NCI-H1105 (cell line): ENCODE data around the gene CLCN2.

Source experiments
- DNase-seq: peaks from one replicate; lab custom pipeline; 2025; lab: John Stamatoyannopoulos, UW

The CLCN2 gene

GRCh38 chr3:184361532-184361931, at the start of gene CLCN2, which contains the start of gene POLR2H:
TSS of gene CLCN2 (minus strand) at chr3:184361605. CDS start at chr3:184361479, 126 bp downstream.
TSS of gene POLR2H (plus strand) at chr3:184361710. CDS start at chr3:184363493, 1,783 bp downstream.
- DNase-seq: peak; percentile 55

GRCh38 chr3:184409946-184410500, 48.6 kb upstream of the CLCN2 start:
- DNase-seq: no peak

GRCh38 chr3:184409331-184409926, 48.0 kb upstream of the CLCN2 start:
- DNase-seq: no peak

GRCh38 chr3:184405075-184406030, 43.9 kb upstream of the CLCN2 start:
- DNase-seq: no peak

GRCh38 chr3:184399410-184399809, 38.0 kb upstream of the CLCN2 start:
- no peak for DNase-seq

- DNase-seq: no peak
Observed at GRCh38 chr3:184395320-184395660, 33.9 kb upstream of the CLCN2 start.

GRCh38 chr3:184391266-184391665, 29.9 kb upstream of the CLCN2 start:
- DNase-seq: no peak

GRCh38 chr3:184389935-184390528, 28.6 kb upstream of the CLCN2 start:
- no peak for DNase-seq

GRCh38 chr3:184389384-184389783, 28.0 kb upstream of the CLCN2 start:
- no peak for DNase-seq

- no peak for DNase-seq
Observed at GRCh38 chr3:184388936-184389230, 27.5 kb upstream of the CLCN2 start.

- DNase-seq: no peak
Observed at GRCh38 chr3:184388164-184388935, 26.9 kb upstream of the CLCN2 start.

GRCh38 chr3:184387174-184387714, 25.8 kb upstream of the CLCN2 start:
- DNase-seq: no peak

GRCh38 chr3:184386047-184386806, 24.8 kb upstream of the CLCN2 start:
- DNase-seq: no peak

GRCh38 chr3:184384856-184385422, 23.5 kb upstream of the CLCN2 start:
- no peak for DNase-seq

GRCh38 chr3:184384342-184384741, 22.9 kb upstream of the CLCN2 start:
- no peak for DNase-seq

GRCh38 chr3:184383033-184383740, 21.8 kb upstream of the CLCN2 start:
- no peak for DNase-seq

GRCh38 chr3:184382326-184383032, 21.1 kb upstream of the CLCN2 start:
- no peak for DNase-seq

- DNase-seq: no peak
Observed at GRCh38 chr3:184381261-184382224, 20.1 kb upstream of the CLCN2 start.
